GM19043 (cell line): Measurements from ENCODE around the gene EYS.

Experiments
- ATAC-seq: cut with Tn5 transposase; IDR thresholded peaks from one replicate; pipeline ENCODE4 v1.9.1; 2021; ENCODE audit warnings: low read depth; ENCODE audit not compliant: unreplicated experiment

The EYS gene

GRCh38 chr6:64121011-64121565 lies 1585.9 kb downstream of the EYS start:
- no peak for ATAC-seq

GRCh38 chr6:64113704-64114103 lies 1593.3 kb downstream of the EYS start:
- no peak for ATAC-seq

- no peak for ATAC-seq
Measured at GRCh38 chr6:64104051-64104450, 1603.0 kb downstream of the EYS start.

- no peak for ATAC-seq
Measured at GRCh38 chr6:64103480-64103879, 1603.5 kb downstream of the EYS start.

- ATAC-seq, result no peak
Measured at GRCh38 chr6:64100702-64101303, 1606.2 kb downstream of the EYS start.

- ATAC-seq, result no peak
Measured at GRCh38 chr6:64090352-64090751, 1616.7 kb downstream of the EYS start.

- no peak for ATAC-seq
Measured at GRCh38 chr6:64085126-64085525, 1621.9 kb downstream of the EYS start.

GRCh38 chr6:64084185-64084663 lies 1622.8 kb downstream of the EYS start:
- ATAC-seq, result no peak

- ATAC-seq, result no peak
Measured at GRCh38 chr6:64083261-64083660, 1623.8 kb downstream of the EYS start.

- no peak for ATAC-seq
Measured at GRCh38 chr6:64081453-64081852, 1625.6 kb downstream of the EYS start.

- no peak for ATAC-seq
Measured at GRCh38 chr6:64074981-64075380, 1632.0 kb downstream of the EYS start.

GRCh38 chr6:64072686-64073085 lies 1634.3 kb downstream of the EYS start:
- ATAC-seq, result no peak

- no peak for ATAC-seq
Measured at GRCh38 chr6:64064919-64065318, 1642.1 kb downstream of the EYS start.

GRCh38 chr6:64062960-64063683 lies 1643.9 kb downstream of the EYS start:
- ATAC-seq, result no peak

GRCh38 chr6:64054861-64055260 lies 1652.2 kb downstream of the EYS start:
- no peak for ATAC-seq

- ATAC-seq, result no peak
Measured at GRCh38 chr6:64050590-64050989, 1656.4 kb downstream of the EYS start.

- no peak for ATAC-seq
Measured at GRCh38 chr6:64049736-64050135, 1657.3 kb downstream of the EYS start.

GRCh38 chr6:64046746-64047208 lies 1660.2 kb downstream of the EYS start:
- no peak for ATAC-seq

GRCh38 chr6:64041373-64041772 lies 1665.7 kb downstream of the EYS start:
- no peak for ATAC-seq

- no peak for ATAC-seq
Measured at GRCh38 chr6:64040113-64040512, 1666.9 kb downstream of the EYS start.

- ATAC-seq, result no peak
Measured at GRCh38 chr6:64037427-64037826, 1669.6 kb downstream of the EYS start.
